Peyer's patch (tissue), 4 donors: ENCODE results near the gene EIF1B. TPM values are rescaled to one million over a fixed set of nuclear protein-coding genes. Genes with fewer than 3 reads are reported as not detected.
"Not testable (repeated sequence)": the region's sequence is repeated elsewhere in the genome, so short reads cannot be mapped to it uniquely, and the experiment has no call there.

Experiments
- DNase-seq, 3 donors: peaks; one replicate each; pipeline ENCODE4 v3.0.0-alpha.2; 2017 to 2019
- H3K27ac ChIP-seq, 4 donors: fragments of 200-600 bp; sonication (generic); one replicate each; pipeline ENCODE4 v1.5.1; 2016 to 2019
- H3K27me3 ChIP-seq, 2 donors: fragments of 200-600 bp; sonication (generic); one replicate each; pipeline ENCODE4 v1.5.1; 2019
- H3K36me3 ChIP-seq, 3 donors: fragments of 200-600 bp; sonication (generic); one replicate each; pipeline ENCODE4 v1.5.1; 2016 to 2019
- H3K4me1 ChIP-seq, 4 donors: fragments of 200-600 bp; sonication (generic); one replicate each; pipeline ENCODE4 v1.5.1; 2016 to 2019
- H3K4me3 ChIP-seq, 4 donors: fragments of 200-600 bp; sonication (generic); 1 replicate in 3 of 4; 2 replicates in 1 of 4; pipeline ENCODE4 v1.5.1; 2016 to 2019; ENCODE audit warnings: mild to moderate bottlenecking in 1 of 4
- H3K9me3 ChIP-seq, 4 donors: fragments of 200-600 bp; sonication (generic); one replicate each; pipeline ENCODE4 v1.5.1; 2016 to 2019; ENCODE audit warnings: mild to moderate bottlenecking in 1 of 4
- CTCF ChIP-seq, 6 experiments: fragments of 450-650 bp in 4 of 6; fragments of 200-600 bp in 2 of 6; sonication (generic) in 1 of 6; IDR thresholded peaks; one replicate each; pipeline ENCODE4 v1.5.1; 2017 to 2019; ENCODE audit warnings: antibody characterized with exemption in 6 of 6, mild to moderate bottlenecking in 3 of 6, moderate library complexity in 1 of 6
- POLR2A ChIP-seq, 2 donors: fragments of 450-650 bp; IDR thresholded peaks; one replicate each; pipeline ENCODE4 v1.5.1; 2017; ENCODE audit warnings: antibody characterized with exemption in 2 of 2, mild to moderate bottlenecking in 2 of 2, moderate library complexity in 2 of 2
- total RNA-seq, 4 donors: library from RNA; depleted of rRNA; stranded (reverse); fragments of >200 nt; gene quantifications; one replicate each; pipeline ENCODE4 v1.1.0, GENCODE V29; 2016

Gene EIF1B
- total RNA-seq, 4 donors from 2014 or later: 24.3 to 35.7 (median 32.5) TPM

- TF ChIP-seq POLR2A (IDR thresholded peaks at IDR 0.05) (no peak), CTCF (IDR thresholded peaks at IDR 0.05) (no peak)
- Histone ChIP-seq H3K27me3 (no peaks in the 10 kb centered on the region), H3K9me3 (no peaks in the 10 kb centered on the region), H3K4me3 (no peak overlapping the region), H3K27ac (no peak overlapping the region), H3K4me1 (no peaks in the 10 kb centered on the region), H3K36me3 (no peaks in the 10 kb centered on the region)
- DNase-seq: no peak
Observed at GRCh38 chr3:40268802-40269524, 40.5 kb upstream of the EIF1B start.

GRCh38 chr3:40278791-40279190, 30.7 kb upstream of the EIF1B start:
- Histone ChIP-seq H3K9me3 (no peaks in the 10 kb centered on the region), H3K36me3 (no peaks in the 10 kb centered on the region), H3K27ac (no peak overlapping the region), H3K4me3 (no peak overlapping the region), H3K27me3 (no peaks in the 10 kb centered on the region), H3K4me1 (no peaks in the 10 kb centered on the region)
- TF ChIP-seq CTCF (IDR thresholded peaks at IDR 0.05): no peak
- TF ChIP-seq POLR2A (IDR thresholded peaks at IDR 0.05): no peak
- no peak for DNase-seq

DNA sequence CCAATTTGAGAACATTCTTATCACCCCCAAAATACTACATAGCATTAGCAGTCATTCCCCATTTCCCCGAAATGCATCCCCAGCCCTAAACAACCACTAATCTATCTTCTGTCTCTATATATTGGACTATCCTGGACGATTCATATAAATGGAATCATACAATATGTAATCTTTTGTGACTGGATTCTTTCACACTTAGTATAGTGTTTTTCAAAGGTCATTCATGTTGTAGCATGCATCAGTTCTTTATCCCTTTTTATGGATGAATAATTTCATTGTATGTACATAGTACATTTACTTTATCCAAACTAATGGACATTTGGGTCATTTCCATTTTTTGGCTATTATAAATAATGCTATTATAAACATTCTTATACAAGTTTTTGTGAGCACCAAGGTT, 27.5 kb upstream of the EIF1B start:
- Histone ChIP-seq H3K27me3 (no peaks in the 10 kb centered on the region), H3K4me3 (no peak overlapping the region), H3K9me3 (no peaks in the 10 kb centered on the region), H3K4me1 (no peaks in the 10 kb centered on the region), H3K27ac (no peak overlapping the region), H3K36me3 (no peaks in the 10 kb centered on the region)
- TF ChIP-seq CTCF (IDR thresholded peaks at IDR 0.05) (no peak), POLR2A (IDR thresholded peaks at IDR 0.05) (no peak)
- no peak for DNase-seq

- not testable (repeated sequence) for H3K4me1 ChIP-seq, H3K27me3 ChIP-seq, H3K9me3 ChIP-seq, H3K27ac ChIP-seq, H3K4me3 ChIP-seq, DNase-seq, H3K36me3 ChIP-seq
Observed at GRCh38 chr3:40283057-40283456, 26.4 kb upstream of the EIF1B start.

DNA sequence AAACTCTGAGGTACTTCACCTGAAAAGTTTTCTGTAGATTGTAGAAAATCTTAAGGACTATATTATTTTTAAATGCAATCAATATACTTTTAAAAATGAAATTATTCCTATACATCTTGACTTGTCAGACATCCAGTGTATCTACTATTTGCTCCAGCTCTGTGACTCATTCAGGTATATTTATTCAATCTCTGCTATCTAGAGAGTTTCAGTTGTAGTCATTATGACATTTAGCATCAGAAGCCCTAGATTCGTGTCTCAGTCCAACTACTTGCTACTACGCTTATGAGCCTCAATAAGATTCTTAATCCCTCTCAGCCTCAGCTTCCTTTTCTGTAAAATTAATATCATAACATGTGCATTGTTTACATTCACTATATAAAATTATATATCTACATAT, 22.3 kb upstream of the EIF1B start:
- no peak for TF ChIP-seq POLR2A (IDR thresholded peaks at IDR 0.05)
- TF ChIP-seq CTCF (IDR thresholded peaks at IDR 0.05): no peak
- no peak for DNase-seq
- Histone ChIP-seq H3K36me3 (no peaks in the 10 kb centered on the region), H3K27me3 (no peaks in the 10 kb centered on the region), H3K4me1 (no peaks in the 10 kb centered on the region), H3K27ac (no peak overlapping the region), H3K9me3 (no peaks in the 10 kb centered on the region), H3K4me3 (no peak overlapping the region)

- Histone ChIP-seq H3K36me3 (no peaks in the 10 kb centered on the region), H3K4me1 (no peaks in the 10 kb centered on the region), H3K27ac (no peak overlapping the region), H3K27me3 (no peaks in the 10 kb centered on the region), H3K9me3 (no peaks in the 10 kb centered on the region), H3K4me3 (no peak overlapping the region)
- no peak for DNase-seq
- TF ChIP-seq POLR2A (IDR thresholded peaks at IDR 0.05): no peak
- no peak for TF ChIP-seq CTCF (IDR thresholded peaks at IDR 0.05)
Observed at GRCh38 chr3:40290396-40290795, 19.1 kb upstream of the EIF1B start.
